GM12865 (cell line): ENCODE results near the gene PIK3C2A.

Experiments
- DNase-seq: peaks from one replicate; pipeline ENCODE4 v3.0.0; 2010; ENCODE audit warnings: low read depth
- H3K4me3 ChIP-seq: 2 replicates; pipeline ENCODE4 v1.5.1; 2011; ENCODE audit warnings: mild to moderate bottlenecking, low read depth, low read length, control low read depth
- TF ChIP-seq, protein P1 (sequence below): IDR thresholded peaks from 2 replicates; pipeline ENCODE4 v1.5.1; 2011; ENCODE audit warnings: low read length, control low read depth, low read depth, inconsistent platforms; ENCODE audit not compliant: insufficient read depth; ENCODE audit errors: missing control alignments

PIK3C2A gene

GRCh38 chr11:17224727-17225126, 16.9 kb upstream of the PIK3C2A start:
- DNase-seq = no peak
- H3K4me3 ChIP-seq = no peak overlapping the region
- TF ChIP-seq, protein P1, sequence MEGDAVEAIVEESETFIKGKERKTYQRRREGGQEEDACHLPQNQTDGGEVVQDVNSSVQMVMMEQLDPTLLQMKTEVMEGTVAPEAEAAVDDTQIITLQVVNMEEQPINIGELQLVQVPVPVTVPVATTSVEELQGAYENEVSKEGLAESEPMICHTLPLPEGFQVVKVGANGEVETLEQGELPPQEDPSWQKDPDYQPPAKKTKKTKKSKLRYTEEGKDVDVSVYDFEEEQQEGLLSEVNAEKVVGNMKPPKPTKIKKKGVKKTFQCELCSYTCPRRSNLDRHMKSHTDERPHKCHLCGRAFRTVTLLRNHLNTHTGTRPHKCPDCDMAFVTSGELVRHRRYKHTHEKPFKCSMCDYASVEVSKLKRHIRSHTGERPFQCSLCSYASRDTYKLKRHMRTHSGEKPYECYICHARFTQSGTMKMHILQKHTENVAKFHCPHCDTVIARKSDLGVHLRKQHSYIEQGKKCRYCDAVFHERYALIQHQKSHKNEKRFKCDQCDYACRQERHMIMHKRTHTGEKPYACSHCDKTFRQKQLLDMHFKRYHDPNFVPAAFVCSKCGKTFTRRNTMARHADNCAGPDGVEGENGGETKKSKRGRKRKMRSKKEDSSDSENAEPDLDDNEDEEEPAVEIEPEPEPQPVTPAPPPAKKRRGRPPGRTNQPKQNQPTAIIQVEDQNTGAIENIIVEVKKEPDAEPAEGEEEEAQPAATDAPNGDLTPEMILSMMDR = no peak

GRCh38 chr11:17221968-17222367, 14.2 kb upstream of the PIK3C2A start:
- TF ChIP-seq, protein P1 = no peak
- no peak overlapping the region for H3K4me3 ChIP-seq
- DNase-seq = no peak

DNA sequence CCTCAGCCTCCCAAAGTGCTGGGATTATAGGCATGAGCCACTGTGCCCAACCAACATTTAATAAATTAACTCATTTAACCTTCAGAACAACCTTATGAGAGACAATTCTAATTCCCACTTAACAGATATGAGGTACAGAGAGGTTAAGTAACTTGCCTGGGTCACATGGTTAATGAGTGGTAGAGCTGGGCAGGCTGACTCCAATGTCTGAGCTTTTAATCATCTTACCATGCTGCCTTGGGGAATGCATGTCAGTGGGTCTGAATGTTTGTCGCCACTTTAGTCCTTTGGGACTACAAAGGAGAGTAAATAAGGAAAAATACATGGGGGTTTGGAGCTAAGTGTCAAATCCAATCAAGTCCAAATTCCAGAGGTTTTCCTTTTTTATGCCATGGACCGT, 11.2 kb upstream of the PIK3C2A start:
- TF ChIP-seq, protein P1 = no peak
- no peak for DNase-seq
- no peak overlapping the region for H3K4me3 ChIP-seq

GRCh38 chr11:17218403-17218802, 10.6 kb upstream of the PIK3C2A start:
- H3K4me3 ChIP-seq = no peak overlapping the region
- DNase-seq = no peak
- TF ChIP-seq, protein P1 = no peak

- TF ChIP-seq, protein P1 = no peak
- DNase-seq = no peak
- no peak overlapping the region for H3K4me3 ChIP-seq
Observed at GRCh38 chr11:17217401-17217800, 9.6 kb upstream of the PIK3C2A start.

DNA sequence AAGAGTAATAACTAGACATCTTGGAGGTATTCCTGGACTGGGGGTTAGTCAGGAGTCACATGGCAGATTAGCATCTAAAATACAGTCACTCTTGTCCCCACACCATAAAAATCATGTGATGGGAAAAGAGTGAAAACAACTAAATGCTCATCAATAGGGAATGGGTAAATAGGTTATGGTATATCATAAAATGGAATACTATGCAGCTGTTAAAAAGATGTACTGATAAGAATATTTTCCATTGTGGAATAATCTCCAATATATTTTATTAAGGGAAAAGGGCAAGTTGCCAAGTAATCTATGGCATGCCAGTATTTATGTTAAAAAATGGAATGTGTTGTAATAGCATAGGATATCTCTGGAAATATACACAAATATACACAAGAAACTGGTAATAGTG, 6.6 kb upstream of the PIK3C2A start:
- DNase-seq = no peak
- H3K4me3 ChIP-seq = no peak overlapping the region
- TF ChIP-seq, protein P1 = no peak

DNA sequence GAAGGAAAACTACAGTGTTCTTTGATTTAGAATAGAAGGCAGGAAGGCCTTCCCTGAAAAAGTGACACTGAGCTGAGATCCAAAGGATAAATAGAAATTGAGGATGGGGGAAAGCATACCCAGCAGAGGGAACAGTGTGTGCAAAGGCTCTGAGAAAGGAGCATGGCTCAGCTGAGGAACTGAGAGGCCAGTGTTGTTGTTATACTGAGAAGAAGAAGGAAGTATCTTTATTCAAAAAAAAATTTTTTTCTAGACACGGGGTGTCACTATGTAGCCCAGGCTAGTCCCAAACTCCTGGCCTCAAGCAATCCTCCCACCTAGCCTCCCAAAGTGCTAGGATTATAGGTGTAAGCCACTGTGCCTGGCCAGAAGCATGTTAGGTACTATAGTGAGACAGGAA, 3.5 kb upstream of the PIK3C2A start:
- DNase-seq = no peak
- TF ChIP-seq, protein P1 = no peak
- H3K4me3 ChIP-seq = no peak overlapping the region
